ENCODE data around the gene NCAM2.
A peak's percentile ranks its signal among the peaks of the same experiment; 100 is the strongest.

NCAM2 gene

GRCh38 chr21:21179619-21180298, 181.6 kb downstream of the NCAM2 start:
- peak; percentile 81 for DNase-seq

GRCh38 chr21:21182401-21183010, 184.3 kb downstream of the NCAM2 start:
- no peak for DNase-seq

- no peak for DNase-seq
Measured at GRCh38 chr21:21183092-21183491, 184.9 kb downstream of the NCAM2 start.

GRCh38 chr21:21184771-21185528, 186.7 kb downstream of the NCAM2 start:
- no peak for DNase-seq

- peak; percentile 82 for DNase-seq
Measured at GRCh38 chr21:21187579-21187978, 189.4 kb downstream of the NCAM2 start.

- peak; percentile 94 for DNase-seq
Measured at GRCh38 chr21:21188513-21189195, 190.4 kb downstream of the NCAM2 start.

GRCh38 chr21:21195417-21195943, 197.3 kb downstream of the NCAM2 start:
- no peak for DNase-seq

- DNase-seq: no peak
Measured at GRCh38 chr21:21196087-21196486, 197.9 kb downstream of the NCAM2 start.

- DNase-seq: no peak
Measured at GRCh38 chr21:21196848-21197247, 198.6 kb downstream of the NCAM2 start.

- no peak for DNase-seq
Measured at GRCh38 chr21:21199342-21200102, 201.3 kb downstream of the NCAM2 start.

GRCh38 chr21:21200103-21200938, 202.1 kb downstream of the NCAM2 start:
- DNase-seq: no peak

- DNase-seq: no peak
Measured at GRCh38 chr21:21200939-21201615, 202.9 kb downstream of the NCAM2 start.

- DNase-seq: no peak
Measured at GRCh38 chr21:21203822-21204339, 205.7 kb downstream of the NCAM2 start.

- DNase-seq: peak; percentile 59
Measured at GRCh38 chr21:21204366-21204996, 206.3 kb downstream of the NCAM2 start.

GRCh38 chr21:21205604-21206003, 207.4 kb downstream of the NCAM2 start:
- no peak for DNase-seq

GRCh38 chr21:21210552-21210951, 212.3 kb downstream of the NCAM2 start:
- DNase-seq: peak; percentile 71

GRCh38 chr21:21213297-21213696, 215.1 kb downstream of the NCAM2 start:
- DNase-seq: no peak

- DNase-seq: peak; percentile 87
Measured at GRCh38 chr21:21216047-21216446, 217.8 kb downstream of the NCAM2 start.

GRCh38 chr21:21226472-21226871, 228.3 kb downstream of the NCAM2 start:
- DNase-seq: no peak

GRCh38 chr21:21230672-21231071, 232.5 kb downstream of the NCAM2 start:
- no peak for DNase-seq

All from NCI-H69 (cell line).